Psoas muscle (tissue), 8 donors: ENCODE results near the gene DOCK3. TPM values are rescaled to one million over a fixed set of nuclear protein-coding genes. Genes with fewer than 3 reads are reported as not detected.

Experiments used
- ATAC-seq, 4 donors: fragments of 200-7000 bp; cut with Tn5 transposase; one replicate each; pipeline ENCODE4 v1.9.1; 2020; ENCODE audit warnings: moderate library complexity in 3 of 4, mild to moderate bottlenecking in 2 of 4
- DNase-seq, 2 donors: peaks; one replicate each; pipeline ENCODE4 v3.0.0-alpha.2; 2020
- H3K27ac ChIP-seq: fragments of 200-600 bp; one replicate; pipeline ENCODE4 v1.8.0; 2022
- H3K27me3 ChIP-seq, 3 donors: fragments of 200-600 bp in 1 of 3; one replicate each; pipeline versions ENCODE4 v1.6.1 to v1.8.0; 2013 to 2022; ENCODE audit warnings: low read length in 2 of 3, mild to moderate bottlenecking in 2 of 3, moderate library complexity in 1 of 3; ENCODE audit not compliant: insufficient read depth in 3 of 3
- H3K36me3 ChIP-seq, 2 donors: fragments of 200-600 bp in 1 of 2; one replicate each; pipeline versions ENCODE4 v1.6.1 to v1.8.0; 2013 to 2022; ENCODE audit warnings: low read depth in 1 of 2, mild to moderate bottlenecking in 1 of 2, moderate library complexity in 1 of 2; ENCODE audit not compliant: insufficient read depth in 1 of 2
- H3K4me1 ChIP-seq: fragments of 200-600 bp; one replicate; pipeline ENCODE4 v1.8.0; 2022
- H3K4me3 ChIP-seq: fragments of 200-600 bp; one replicate; pipeline ENCODE4 v1.8.0; 2022; ENCODE audit warnings: mild to moderate bottlenecking
- H3K9me3 ChIP-seq: fragments of 200-600 bp; one replicate; pipeline ENCODE4 v1.8.0; 2022
- WGBS, 3 donors: extraction: QIAGEN DNeasy Blood & Tissue Kit; methylation state at CpG; one replicate each; pipeline versions ENCODE4 v1.1.6 to v1.1.7; 2013; 5-methylcytosine and 5-hydroxymethylcytosine counted together
- intact Hi-C, 2 donors: fragments of 100-400 bp; cut with DNase I; formaldehyde crosslinking; loops; one replicate each; pipeline versions ENCODE4 v1.11.0 to v1.14.2; 2022
- polyA plus RNA-seq, 3 donors: library from polyadenylated mRNA; stranded (reverse); fragments of 200-250 nt; gene quantifications; one replicate each; pipeline ENCODE4 v1.2.3, GENCODE V29; 2013
- total RNA-seq, 4 donors: library from RNA; stranded (reverse); fragmentation: NEBNext Ultra II Directional in 2 of 4; extraction: Animal tissue kit (Norgen Biotek cat#: 25700) in 2 of 4; gene quantifications; one replicate each; pipeline versions ENCODE4 v1.2.1 to v1.2.4, GENCODE V29; 2021 to 2023
- TF ChIP-seq, protein P1 (sequence below): fragments of 200-600 bp; IDR thresholded peaks from one replicate; pipeline ENCODE4 v1.8.0; 2022; ENCODE audit warnings: antibody characterized with exemption
- donor health status: healthy with polysubstance abuse.
- donor health status: DM: no; HTN: no; CAD: no; lungs with moderate emphysema.
- donor health status: Bipolar disorder and iron deficiency.
- donor health status: healthy.
- donor health status: DM: yes; HTN: yes; CAD: no.
- donor health status: DM: no; HTN: no; CAD: no.
- donor health status: DM: no; HTN: no; CAD: no.
- donor health status: DM: yes; HTN: yes; CAD: no.

Gene DOCK3
- total and polyA plus RNA-seq, 7 donors: 0.01 to 0.91 (median 0.87) TPM

DNA sequence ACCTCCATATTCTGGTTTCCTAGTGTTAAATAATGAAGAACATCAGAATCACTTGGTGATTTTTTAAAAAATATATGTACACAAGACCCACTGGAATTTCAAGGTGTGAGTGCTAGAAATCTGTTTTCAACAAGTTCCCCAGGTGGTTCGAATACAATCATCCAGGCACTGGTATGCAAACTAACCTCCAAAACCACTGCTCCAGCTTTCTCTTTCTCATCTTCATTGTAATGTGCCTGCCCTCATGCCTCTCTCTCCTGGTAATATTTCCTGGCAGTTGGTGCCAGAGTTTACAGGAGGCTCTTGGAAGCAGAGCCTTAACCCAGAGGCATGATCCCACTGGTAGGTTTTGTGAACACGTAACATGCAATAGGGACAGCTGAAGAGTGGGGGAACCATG lies 547.2 kb downstream of the DOCK3 start:
- no peak overlapping the region for H3K4me3 ChIP-seq
- intact Hi-C loops: no loop called here
- H3K27me3 ChIP-seq: peaks cover 0 to 5% (median 0%) of the 10 kb centered on the region in 3 donors
- DNase-seq: no peak
- no peak overlapping the region for H3K27ac ChIP-seq
- no peaks in the 10 kb centered on the region for H3K9me3 ChIP-seq
- WGBS, 3 donors: 72 to 80% (median 78%) methylated on average over 2 of the region's 2 CpGs
- no peaks in the 10 kb centered on the region for H3K4me1 ChIP-seq
- no peaks in the 10 kb centered on the region for H3K36me3 ChIP-seq
- TF ChIP-seq, protein P1, sequence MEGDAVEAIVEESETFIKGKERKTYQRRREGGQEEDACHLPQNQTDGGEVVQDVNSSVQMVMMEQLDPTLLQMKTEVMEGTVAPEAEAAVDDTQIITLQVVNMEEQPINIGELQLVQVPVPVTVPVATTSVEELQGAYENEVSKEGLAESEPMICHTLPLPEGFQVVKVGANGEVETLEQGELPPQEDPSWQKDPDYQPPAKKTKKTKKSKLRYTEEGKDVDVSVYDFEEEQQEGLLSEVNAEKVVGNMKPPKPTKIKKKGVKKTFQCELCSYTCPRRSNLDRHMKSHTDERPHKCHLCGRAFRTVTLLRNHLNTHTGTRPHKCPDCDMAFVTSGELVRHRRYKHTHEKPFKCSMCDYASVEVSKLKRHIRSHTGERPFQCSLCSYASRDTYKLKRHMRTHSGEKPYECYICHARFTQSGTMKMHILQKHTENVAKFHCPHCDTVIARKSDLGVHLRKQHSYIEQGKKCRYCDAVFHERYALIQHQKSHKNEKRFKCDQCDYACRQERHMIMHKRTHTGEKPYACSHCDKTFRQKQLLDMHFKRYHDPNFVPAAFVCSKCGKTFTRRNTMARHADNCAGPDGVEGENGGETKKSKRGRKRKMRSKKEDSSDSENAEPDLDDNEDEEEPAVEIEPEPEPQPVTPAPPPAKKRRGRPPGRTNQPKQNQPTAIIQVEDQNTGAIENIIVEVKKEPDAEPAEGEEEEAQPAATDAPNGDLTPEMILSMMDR: no peak
- no peak for ATAC-seq

DNA sequence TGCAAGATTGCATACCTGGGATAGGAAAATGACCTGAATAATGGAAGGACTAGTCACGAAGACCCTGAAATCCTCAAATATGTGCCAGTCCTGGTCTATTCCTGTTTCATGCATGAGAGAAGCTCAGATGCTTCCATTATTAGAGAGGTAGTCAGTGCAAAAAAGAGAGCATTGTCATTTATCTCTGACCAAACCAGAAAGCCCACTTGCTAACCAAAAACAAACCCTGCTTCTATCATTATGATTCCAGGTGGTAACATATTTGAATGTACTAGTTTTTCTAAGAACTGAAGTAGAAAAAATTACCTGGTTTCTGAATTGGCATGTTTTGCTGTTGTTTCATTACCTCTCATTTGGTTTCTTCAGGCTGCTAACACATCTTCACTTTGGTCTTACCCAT lies 549.6 kb downstream of the DOCK3 start:
- TF ChIP-seq, protein P1: no peak

DNA sequence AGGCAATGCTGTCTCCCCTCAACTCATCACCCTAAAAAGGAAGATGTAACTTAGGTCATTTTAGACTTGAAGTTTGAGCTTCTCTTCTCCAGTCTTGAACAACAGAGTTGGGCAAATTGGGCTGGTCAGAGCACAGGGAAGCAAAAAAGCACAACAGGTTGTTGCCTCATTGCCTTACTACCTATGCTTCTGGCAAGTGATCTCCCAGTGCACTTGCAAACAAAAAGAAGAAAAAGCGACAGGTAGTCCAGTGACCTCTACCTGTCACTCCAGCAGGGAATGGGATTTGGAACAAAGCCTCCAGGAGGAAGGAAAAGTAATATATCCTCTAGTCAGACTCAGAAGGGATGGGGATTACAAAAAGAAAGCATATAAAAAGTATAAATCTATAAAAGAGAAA lies 550.1 kb downstream of the DOCK3 start:
- H3K27me3 ChIP-seq: peaks cover 0 to 2% (median 0%) of the 10 kb centered on the region in 3 donors
- H3K4me1 ChIP-seq: no peaks in the 10 kb centered on the region
- H3K27ac ChIP-seq: no peak overlapping the region
- intact Hi-C loops: no loop called here
- no peaks in the 10 kb centered on the region for H3K36me3 ChIP-seq
- H3K9me3 ChIP-seq: no peaks in the 10 kb centered on the region
- ATAC-seq (no peak), DNase-seq (no peak)
- 67 to 92% (median 77%) methylated on average over 1 of the region's 1 CpG for WGBS, 3 donors
- TF ChIP-seq, protein P1: no peak
- H3K4me3 ChIP-seq: no peak overlapping the region

More for the DNA sequence above, 549.6 kb downstream of the DOCK3 start:
- 58 to 80% (median 75%) methylated on average over 1 of the region's 1 CpG for WGBS, 3 donors
- Histone ChIP-seq H3K36me3 (no peaks in the 10 kb centered on the region), H3K4me1 (no peaks in the 10 kb centered on the region), H3K27ac (no peak overlapping the region), H3K4me3 (no peak overlapping the region), H3K27me3 (peaks cover 0 to 3% (median 0%) of the 10 kb centered on the region in 3 donors), H3K9me3 (no peaks in the 10 kb centered on the region)
- DNase-seq: no peak
- intact Hi-C loops: no loop called here
- no peak for ATAC-seq

DNA sequence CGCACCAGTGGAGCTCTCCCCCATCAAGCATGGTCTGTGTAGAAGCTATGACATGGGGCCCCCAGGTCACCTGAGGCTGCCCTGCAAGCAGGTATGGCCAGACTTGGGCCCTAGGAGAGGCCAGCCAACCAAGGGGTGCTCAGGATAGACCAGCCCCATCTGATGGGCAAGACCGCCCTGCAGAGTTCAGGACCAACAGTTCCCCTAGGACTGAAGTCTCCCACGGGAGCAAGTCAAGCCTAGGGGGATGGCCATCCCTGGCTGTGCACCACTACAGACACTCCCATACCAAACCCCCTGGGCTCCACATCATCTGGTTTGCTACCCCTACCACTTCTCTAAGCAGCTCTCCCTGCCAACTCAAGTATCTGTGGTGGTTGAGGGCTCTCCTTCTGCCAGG lies 568.2 kb downstream of the DOCK3 start:
- Histone ChIP-seq H3K27me3 (peaks cover 0 to 6% (median 0%) of the 10 kb centered on the region in 3 donors), H3K27ac (no peak overlapping the region), H3K4me3 (no peak overlapping the region), H3K9me3 (no peaks in the 10 kb centered on the region), H3K36me3 (no peaks in the 10 kb centered on the region), H3K4me1 (no peaks in the 10 kb centered on the region)
- 56 to 63% (median 59%) methylated on average over 3 of the region's 3 CpGs for WGBS, 3 donors
- intact Hi-C loops: no loop called here
- ATAC-seq (no peak), DNase-seq (no peak)
- TF ChIP-seq, protein P1: no peak

DNA sequence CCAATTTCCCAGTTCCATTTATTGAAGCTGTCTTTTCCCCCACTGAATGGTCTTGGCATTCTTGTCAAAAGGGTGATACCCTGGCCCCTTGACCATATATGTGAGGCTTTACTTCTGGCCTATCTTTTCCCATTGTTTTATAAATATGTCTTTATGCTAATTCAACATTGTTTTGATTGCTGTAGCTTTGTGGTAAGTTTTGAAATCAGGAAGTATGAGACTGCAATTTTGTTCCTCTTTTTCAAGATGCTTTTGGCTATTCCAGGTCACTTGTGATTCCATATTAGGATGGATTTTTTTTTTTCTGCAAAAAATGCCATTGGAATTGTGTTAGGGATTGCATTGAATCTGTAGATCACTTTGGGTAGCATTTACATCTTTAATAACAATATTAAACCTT lies 569.2 kb downstream of the DOCK3 start:
- DNase-seq: no peak
- Histone ChIP-seq H3K27ac (no peak overlapping the region), H3K4me1 (no peaks in the 10 kb centered on the region), H3K9me3 (no peaks in the 10 kb centered on the region), H3K36me3 (no peaks in the 10 kb centered on the region), H3K4me3 (no peak overlapping the region), H3K27me3 (peaks cover 0 to 6% (median 0%) of the 10 kb centered on the region in 3 donors)
- TF ChIP-seq, protein P1: no peak
- intact Hi-C loops: no loop called here
- no peak for ATAC-seq
